ENCODE data around the gene PAFAH1B1.
"Not testable (repeated sequence)": the region's sequence is repeated elsewhere in the genome, so short reads cannot be mapped to it uniquely, and the experiment has no call there.

The PAFAH1B1 gene

DNA sequence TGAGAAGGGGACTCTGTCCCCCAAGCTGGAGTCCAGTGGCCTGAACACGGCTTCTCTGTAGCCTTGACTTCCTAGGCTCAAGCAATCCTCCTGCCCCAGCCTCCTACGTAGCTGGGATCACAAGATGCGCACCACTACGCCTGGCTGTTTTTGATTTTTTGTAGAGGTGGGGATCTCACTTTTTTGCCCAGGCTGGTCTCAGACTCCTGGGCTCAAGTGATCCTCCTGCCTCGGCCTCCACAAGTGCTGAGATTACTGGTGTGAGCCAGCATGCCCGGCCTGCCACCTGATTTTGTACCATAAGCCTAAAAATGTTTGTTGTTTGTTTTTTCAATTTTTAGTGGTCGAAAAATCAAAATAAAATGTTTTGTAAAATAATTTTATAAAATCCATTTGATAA is 19.2 kb downstream of the PAFAH1B1 start:
- Histone ChIP-seq H3K27ac (no peak overlapping the region), H3K9me3 (ENCODE audit: severe bottlenecking) (no peaks in the 10 kb centered on the region), H3K4me3 (ENCODE audit: low read depth, low read length) (no peak overlapping the region), H3K27me3 (ENCODE audit: insufficient read depth, low read depth, severe bottlenecking) (no peaks in the 10 kb centered on the region), H3K36me3 (peaks cover 25% of the 10 kb centered on the region)
- no peak for DNase-seq
- TF ChIP-seq, protein P1, sequence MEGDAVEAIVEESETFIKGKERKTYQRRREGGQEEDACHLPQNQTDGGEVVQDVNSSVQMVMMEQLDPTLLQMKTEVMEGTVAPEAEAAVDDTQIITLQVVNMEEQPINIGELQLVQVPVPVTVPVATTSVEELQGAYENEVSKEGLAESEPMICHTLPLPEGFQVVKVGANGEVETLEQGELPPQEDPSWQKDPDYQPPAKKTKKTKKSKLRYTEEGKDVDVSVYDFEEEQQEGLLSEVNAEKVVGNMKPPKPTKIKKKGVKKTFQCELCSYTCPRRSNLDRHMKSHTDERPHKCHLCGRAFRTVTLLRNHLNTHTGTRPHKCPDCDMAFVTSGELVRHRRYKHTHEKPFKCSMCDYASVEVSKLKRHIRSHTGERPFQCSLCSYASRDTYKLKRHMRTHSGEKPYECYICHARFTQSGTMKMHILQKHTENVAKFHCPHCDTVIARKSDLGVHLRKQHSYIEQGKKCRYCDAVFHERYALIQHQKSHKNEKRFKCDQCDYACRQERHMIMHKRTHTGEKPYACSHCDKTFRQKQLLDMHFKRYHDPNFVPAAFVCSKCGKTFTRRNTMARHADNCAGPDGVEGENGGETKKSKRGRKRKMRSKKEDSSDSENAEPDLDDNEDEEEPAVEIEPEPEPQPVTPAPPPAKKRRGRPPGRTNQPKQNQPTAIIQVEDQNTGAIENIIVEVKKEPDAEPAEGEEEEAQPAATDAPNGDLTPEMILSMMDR (IDR thresholded peaks at IDR 0.05; ENCODE audit: low read depth, low read length) = no peak

DNA sequence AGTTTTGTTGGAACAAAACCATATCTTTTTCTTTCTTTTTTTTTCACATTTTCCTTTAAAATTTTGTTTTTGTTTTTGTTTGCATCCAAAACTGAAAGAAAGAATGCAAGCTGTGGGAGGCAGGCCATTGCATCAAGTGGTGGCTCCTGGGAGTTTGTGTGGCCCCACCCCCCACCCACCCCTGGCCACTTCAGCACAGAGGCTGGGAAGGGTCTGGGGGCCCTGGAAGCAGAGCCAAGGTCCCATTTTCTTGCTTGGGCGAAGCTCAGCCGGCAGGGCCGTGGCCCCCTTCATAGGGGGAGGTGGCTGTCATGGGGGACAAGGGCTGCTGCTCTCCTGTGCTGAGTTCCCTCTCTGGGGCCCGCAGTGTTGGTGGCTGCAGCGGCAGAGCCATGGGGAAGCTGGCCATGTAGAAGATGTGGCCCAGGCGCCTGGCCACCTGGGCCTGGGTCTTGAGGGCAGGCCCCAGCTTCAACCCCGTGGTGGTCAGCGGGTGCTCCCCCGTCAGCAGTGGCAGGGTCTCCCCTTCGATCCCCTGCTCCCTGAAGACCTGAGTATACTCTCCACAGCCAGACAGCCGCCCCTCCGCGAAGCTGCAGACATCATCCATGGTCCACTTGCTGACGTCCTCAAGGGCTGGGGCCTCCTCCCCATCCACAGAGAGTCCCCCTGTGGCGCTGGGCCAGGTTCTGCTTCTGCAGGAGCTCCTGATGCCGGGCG is 19.8 kb downstream of the PAFAH1B1 start:
- H3K27me3 ChIP-seq (ENCODE audit: insufficient read depth, low read depth, severe bottlenecking) = no peaks in the 10 kb centered on the region
- no peaks in the 10 kb centered on the region for H3K9me3 ChIP-seq (ENCODE audit: severe bottlenecking)
- H3K36me3 ChIP-seq = peaks cover 27% of the 10 kb centered on the region
- TF ChIP-seq, protein P1 (IDR thresholded peaks at IDR 0.05; ENCODE audit: low read depth, low read length) = no peak
- DNase-seq = no peak
- no peak overlapping the region for H3K4me3 ChIP-seq (ENCODE audit: low read depth, low read length)
- H3K27ac ChIP-seq = no peak overlapping the region

DNA sequence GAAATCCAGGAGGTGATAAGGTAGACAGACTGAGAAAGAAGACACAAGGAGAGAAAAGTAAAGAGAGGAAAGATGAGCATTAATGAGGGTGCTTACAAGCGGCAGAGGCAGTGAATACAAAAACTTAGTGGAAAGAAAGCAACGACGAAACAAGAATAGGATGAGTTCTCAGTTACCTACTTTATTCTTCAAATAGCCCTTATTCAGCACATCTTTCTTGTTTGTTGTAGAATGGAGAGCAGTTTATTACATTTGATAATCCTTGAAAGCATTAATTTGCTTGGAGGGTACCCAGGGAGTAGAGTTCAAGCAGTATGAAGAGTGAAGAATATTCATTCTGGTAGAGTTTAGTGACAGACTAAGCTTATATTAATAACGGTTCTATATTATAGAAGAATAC is 22.4 kb downstream of the PAFAH1B1 start:
- no peak for DNase-seq
- TF ChIP-seq, protein P1 (IDR thresholded peaks at IDR 0.05; ENCODE audit: low read depth, low read length) = no peak
- Histone ChIP-seq H3K9me3 (ENCODE audit: severe bottlenecking) (no peaks in the 10 kb centered on the region), H3K27ac (no peak overlapping the region), H3K36me3 (peaks cover 29% of the 10 kb centered on the region), H3K27me3 (ENCODE audit: insufficient read depth, low read depth, severe bottlenecking) (no peaks in the 10 kb centered on the region), H3K4me3 (ENCODE audit: low read depth, low read length) (no peak overlapping the region)

DNA sequence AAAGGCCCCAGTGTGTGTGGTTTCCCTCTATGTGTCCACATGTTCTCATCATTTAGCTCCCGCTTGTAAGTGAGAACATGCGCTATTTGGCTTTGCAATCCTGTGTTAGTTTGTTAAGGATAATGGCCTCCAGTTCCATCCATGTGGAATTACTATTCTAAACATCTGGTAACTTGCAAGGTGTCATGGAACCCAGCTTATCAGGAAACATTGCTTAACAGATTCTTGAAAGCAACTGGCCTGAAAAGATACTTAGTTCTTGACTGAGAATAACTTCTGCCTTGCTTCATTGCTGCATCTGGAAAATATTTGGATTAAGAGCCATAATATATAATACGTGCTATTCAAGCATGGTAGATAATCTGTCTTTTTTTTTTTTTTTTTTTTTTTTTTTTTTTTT is 27.8 kb downstream of the PAFAH1B1 start:
- TF ChIP-seq, protein P1 (IDR thresholded peaks at IDR 0.05; ENCODE audit: low read depth, low read length) = no peak
- Histone ChIP-seq H3K27me3 (ENCODE audit: insufficient read depth, low read depth, severe bottlenecking) (no peaks in the 10 kb centered on the region), H3K9me3 (ENCODE audit: severe bottlenecking) (peaks cover 2% of the 10 kb centered on the region), H3K36me3 (peaks cover 31% of the 10 kb centered on the region), H3K27ac (no peak overlapping the region), H3K4me3 (ENCODE audit: low read depth, low read length) (no peak overlapping the region)
- no peak for DNase-seq

DNA sequence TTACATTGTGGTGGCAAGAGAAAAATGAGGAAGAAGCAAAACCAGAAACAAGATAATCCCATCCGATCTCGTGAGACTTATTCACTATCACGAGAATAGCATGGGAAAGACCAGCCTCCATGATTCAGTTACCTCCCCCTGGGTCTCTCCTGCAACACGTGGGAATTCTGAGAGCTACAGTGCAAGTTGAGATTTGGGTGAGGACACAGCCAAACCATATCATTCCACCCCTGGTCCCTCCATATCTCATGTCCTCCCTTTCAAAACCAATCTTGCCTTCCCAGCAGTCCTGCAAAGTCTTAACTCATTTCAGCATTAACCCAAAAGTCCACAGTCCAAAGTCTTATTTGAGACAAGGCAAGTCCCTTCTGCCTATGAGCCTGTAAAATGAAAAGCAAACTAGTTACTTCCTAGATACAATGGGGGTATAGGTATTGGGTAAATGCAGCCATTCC is 28.5 kb downstream of the PAFAH1B1 start:
- H3K4me3 ChIP-seq (ENCODE audit: low read depth, low read length); H3K27ac ChIP-seq; H3K9me3 ChIP-seq (ENCODE audit: severe bottlenecking); DNase-seq; H3K27me3 ChIP-seq (ENCODE audit: insufficient read depth, low read depth, severe bottlenecking): not testable (repeated sequence)
- peaks cover 30% of the 10 kb centered on the region for H3K36me3 ChIP-seq

DNA sequence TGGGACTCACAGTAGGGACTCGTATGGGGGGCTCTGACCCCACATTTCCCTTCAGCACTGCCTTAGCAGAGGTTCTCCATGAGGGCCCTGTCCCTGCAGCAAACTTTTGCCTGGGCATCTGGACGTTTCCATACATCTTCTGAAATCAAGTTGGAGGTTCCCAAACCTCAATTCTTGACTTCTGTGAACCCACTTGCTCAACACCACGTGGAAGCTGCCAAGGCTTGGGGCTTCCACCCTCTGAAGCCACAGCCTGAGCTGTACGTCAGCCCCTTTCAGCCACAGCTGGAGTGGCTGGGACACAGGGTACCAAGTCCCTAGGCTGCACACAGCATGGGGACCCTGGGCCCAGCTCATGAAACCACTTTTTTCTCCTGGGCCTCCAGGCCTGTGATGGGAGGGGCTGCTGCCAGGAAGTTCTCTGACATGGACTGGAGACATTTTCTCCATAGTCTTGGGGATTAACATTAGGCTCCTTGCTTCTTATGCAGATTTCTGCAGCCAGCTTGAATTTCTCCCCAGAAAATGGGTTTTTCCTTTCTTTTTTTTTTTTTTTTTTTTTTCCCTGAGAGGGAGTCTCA is 29.4 kb downstream of the PAFAH1B1 start:
- H3K36me3 ChIP-seq = peaks cover 22% of the 10 kb centered on the region
- not testable (repeated sequence) for H3K4me3 ChIP-seq (ENCODE audit: low read depth, low read length); DNase-seq; H3K27me3 ChIP-seq (ENCODE audit: insufficient read depth, low read depth, severe bottlenecking); H3K9me3 ChIP-seq (ENCODE audit: severe bottlenecking); H3K27ac ChIP-seq

Measured in WERI-Rb-1 (cell line).